Renal cortex interstitium (tissue), 11 donors: ENCODE data around the gene WASF3. TPM values are rescaled to one million over a fixed set of nuclear protein-coding genes. Genes with fewer than 3 reads are reported as not detected.
A peak's percentile ranks its signal among the peaks of the same experiment; 100 is the strongest.
"Not testable (repeated sequence)": the region's sequence is repeated elsewhere in the genome, so short reads cannot be mapped to it uniquely, and the experiment has no call there.

Experiments used
- DNase-seq, 11 donors: peaks; one replicate each; pipeline ENCODE4 v3.0.0-alpha.2; 2013; ENCODE audit warnings: low read depth in 9 of 11, low spot score in 4 of 11; ENCODE audit errors: extremely low read depth in 1 of 11
- polyA plus RNA-seq, 3 donors: library from polyadenylated mRNA; unstranded; fragments of 120-200 nt; gene quantifications; one replicate each; pipeline ENCODE4 v1.2.1, GENCODE V29; 2013; ENCODE audit not compliant: insufficient read length in 3 of 3

The WASF3 gene
- polyA plus RNA-seq, 3 donors: 54.9 to 59.8 (median 54.9) TPM

DNA sequence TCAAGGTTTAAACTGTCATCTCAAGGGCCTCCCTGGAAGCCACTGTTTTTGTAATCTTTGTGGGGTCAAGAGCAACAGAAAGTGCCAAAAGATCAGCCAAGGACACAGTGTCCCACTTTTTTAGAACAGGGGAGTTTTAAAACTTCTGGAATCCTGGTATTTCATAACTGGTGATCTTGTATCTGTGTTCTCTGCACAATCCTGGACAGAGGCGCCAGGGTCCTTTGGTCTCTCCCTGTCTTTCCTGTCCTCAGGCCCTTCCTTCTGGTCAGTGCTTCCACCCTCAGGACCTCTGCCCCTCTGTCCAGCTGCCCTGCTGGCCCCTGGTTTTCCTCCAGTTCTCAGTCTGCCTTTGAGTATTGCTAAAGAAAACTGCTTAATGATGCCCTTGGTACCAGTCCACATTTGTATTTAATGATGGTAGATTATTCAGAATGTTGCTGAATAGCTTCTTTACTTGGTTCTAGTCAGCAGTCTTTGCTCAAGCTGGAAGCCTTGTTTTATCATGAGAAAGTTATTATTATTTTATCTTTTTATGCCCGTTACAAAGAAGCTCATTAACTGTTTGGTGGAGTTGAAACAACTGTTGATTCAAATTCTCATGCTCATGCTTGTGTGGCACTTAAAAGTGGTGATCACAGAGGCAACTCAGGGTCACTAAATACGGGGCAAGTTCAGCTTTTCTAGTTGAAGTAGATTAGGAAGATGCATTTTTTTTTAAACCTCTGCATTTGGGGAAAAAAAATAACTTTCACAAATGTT is 47.5 kb downstream of the WASF3 start:
- no peak for DNase-seq

DNA sequence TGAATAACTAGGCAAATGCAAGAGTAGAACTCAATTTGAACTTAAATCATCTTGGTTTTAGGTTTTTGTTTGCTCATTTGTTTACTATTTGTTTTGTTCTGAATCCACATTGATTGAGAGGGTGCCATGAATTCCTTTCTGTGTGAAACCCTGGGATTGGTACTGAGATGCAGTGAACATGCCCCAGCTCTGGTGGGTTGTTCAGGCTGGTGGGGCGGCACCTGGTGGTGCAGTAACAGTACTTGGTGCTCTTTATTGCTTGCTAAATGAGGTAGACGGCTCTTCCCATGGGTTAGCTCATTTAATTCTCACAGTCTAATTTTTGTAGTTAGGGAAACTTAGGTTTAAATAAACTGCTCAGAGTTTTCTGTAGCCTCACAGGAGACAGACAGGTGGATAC is 48.4 kb downstream of the WASF3 start:
- DNase-seq: no peak

DNA sequence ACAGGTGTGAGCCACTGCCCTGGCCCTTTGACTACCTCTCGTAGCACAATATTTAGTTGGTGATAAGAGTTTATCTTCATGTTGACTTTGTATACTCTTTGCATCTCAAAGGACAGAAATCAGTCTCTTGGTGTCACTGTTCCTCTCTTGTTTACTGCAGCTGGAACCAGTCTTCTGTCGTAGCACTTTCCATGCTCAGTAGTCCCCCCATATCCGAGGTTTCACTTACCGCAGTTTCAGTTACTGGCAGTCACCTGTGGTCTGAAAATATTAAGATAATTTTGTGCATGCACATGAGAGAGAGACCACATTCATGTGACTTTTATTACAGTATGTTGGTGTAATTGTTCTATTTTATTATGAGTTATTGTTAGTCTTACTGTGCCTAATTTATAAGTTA is 49.1 kb downstream of the WASF3 start:
- no peak for DNase-seq

DNA sequence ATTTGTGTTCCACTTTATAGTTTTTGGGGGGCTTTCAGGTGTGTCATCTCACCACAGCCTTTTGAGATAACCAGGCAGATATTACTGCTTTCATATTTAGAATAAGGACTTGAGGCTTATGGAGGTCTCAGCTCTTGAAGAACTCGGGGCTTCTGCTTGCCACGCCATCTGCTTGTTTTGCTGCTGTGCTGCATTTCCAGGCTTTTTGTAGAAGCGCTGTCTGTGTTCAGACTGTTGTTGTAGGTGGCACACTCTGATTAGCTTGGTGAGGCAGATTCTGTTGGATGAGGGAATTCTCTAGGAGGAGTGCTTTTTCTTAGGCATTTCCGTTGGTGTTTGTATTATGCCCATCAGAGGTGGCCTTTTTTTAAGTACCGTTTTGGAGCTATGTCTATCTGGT is 57.2 kb downstream of the WASF3 start:
- DNase-seq: no peak

DNA sequence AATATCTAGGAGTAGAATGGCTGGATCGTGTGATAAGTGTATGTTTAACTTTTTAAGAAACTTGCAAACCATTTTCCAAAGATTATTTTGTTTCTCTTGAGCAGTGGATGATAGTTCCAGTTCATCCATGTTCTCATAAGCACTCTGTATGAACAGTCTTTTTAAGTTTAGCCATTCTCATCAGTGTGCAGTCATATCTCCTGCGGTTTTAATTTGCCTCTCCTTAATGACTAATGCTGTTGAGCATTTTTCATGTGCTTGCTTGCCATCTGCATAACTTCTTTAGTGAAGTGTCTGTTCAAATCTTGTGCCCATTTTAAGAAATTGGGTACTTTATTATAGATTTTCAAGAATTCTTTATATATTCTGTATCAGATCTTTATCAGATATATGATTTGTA is 58.6 kb downstream of the WASF3 start:
- no peak for DNase-seq

DNA sequence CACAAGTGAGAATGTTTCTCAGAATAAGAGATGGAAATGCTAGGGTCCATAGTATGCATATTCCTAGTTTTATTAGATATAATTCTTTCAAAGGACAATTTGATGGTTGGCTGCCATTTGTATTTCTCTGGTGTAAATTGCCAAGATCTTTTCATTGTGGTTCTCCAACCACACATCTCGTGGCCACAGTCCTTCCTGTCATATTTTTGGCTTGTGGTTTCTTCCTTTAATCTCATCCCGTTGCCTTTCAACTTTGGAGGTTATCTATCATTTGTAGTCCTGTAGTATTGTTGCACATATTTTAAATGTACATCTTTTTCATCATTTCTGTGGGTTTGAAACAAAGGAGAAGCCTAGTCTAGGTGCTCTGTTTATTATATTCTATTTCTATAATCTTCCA is 61.2 kb downstream of the WASF3 start:
- no peak for DNase-seq

DNA sequence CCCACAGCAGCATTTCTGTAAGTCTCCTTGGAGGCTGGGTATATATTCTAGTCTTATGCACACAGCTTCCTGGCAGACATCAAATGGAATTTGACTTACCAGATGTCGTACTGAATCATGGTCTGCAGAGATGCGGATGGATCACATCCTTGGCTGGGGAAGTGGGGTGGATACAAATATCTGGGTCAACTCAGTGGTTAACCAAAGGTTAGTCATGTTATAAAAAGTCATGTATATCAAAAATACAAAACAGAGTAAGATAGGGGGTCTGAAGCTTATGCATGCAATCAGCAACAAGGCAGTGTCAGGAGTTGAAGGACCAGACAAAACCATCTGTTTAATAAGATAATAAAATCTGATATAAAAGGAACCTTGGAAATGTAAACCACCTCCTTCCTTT is 61.9 kb downstream of the WASF3 start:
- DNase-seq: no peak

DNA sequence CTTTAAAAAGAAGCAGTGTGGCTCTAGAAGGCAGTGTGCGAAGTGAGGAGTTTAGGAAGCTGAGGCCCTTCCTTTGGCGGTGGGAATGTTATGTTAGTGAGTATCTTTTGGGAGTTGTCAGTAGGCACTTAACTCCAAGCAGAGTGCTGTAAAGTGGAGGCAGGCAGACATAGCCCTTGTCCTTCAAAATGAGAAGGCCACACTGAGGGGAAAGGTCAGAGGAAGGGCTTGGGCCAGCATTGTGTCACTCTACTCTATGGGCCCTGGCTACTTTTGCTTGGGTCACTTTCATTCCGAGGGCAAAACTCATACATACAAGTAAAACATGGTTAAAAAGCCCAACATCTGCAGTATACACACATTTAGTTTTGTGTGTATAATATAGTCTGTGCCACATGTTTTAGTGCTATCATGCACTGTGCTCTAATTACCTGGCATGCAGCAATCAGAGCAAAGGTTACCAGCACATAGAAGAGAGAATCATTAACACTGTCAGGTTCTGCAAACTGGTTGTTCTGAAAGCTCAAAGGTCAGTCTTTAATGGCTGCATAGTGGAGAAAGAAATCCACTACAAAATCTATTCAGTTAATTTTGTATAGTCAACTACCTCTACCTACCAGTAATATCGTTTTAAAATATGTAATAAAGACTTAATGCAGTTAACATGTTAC is 64.4 kb downstream of the WASF3 start:
- DNase-seq: no peak

DNA sequence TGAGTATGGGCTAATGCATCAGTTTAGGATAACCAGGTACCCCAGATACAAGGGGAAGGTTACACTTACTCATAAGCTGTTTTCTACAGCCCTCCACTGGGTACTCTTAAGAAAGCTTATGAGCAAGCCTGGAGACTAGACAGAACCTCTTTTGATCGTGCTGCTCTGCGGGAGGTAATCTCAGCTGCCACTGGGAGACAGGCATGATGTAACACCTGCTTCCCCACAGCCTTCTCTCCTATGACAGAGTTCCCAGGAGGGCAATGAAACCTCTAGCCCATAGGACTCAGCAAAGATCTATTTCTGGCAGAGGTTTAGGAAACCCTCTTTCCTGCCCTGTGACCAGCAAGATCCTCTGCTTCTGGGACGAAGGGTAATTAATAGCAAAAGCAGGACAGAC is 65.6 kb downstream of the WASF3 start:
- no peak for DNase-seq

DNA sequence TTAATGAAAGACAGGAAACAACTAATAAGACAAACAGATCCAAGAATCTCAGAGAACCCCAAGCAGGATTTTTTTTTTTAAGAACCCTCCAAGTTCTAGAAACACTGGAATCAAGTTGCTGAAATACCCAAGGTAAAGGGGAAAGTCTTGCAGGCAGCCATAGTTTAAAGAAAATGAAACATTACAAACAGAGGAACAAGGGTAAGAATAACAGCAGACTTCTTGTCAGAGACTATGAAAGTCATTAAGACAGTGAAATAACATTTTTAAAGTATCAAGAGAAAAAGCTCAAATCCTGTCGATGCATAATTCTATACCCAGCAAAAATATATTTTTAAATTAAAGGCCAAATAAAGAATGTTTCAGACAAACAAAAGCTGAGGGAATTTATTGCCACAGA is 67.1 kb downstream of the WASF3 start:
- no peak for DNase-seq

DNA sequence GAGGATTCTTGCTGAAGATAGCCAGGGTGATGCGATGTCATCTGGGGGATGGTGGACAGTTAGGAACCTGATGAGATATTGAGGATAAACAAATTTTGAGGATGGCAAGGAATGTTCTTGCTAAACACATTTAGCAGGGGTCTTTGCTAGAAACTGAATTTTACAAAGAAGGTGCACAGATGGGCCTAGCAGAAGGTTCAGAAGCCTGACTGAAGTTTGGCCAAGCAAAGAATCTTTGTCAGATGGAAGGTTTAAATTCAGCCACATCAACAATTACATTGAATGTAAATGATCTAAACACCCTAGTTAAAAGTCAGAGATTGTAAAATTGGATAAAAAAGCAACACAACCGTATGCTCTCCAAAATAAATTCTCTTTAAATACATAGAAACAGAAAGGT is 68.8 kb downstream of the WASF3 start:
- no peak for DNase-seq

DNA sequence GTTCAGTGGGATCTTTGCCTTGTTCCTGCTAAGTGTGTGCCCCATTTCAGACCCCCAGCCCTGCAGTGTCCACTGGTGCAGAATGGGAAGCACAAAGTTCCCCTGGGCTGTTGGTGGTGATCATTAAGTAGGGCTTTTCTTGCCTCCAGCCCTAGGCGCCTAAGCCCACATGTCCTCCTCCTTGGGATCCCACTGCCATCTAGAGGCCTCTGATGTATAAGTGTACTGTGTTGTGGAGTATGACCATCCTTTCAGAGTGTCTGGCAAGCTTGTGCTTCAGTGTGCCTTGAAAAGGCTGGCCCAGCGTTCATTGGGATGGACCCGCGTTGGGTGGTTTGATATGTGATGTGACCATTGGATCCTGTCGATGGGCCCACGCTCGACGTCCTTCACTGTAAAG is 71.2 kb downstream of the WASF3 start:
- DNase-seq: no peak

DNA sequence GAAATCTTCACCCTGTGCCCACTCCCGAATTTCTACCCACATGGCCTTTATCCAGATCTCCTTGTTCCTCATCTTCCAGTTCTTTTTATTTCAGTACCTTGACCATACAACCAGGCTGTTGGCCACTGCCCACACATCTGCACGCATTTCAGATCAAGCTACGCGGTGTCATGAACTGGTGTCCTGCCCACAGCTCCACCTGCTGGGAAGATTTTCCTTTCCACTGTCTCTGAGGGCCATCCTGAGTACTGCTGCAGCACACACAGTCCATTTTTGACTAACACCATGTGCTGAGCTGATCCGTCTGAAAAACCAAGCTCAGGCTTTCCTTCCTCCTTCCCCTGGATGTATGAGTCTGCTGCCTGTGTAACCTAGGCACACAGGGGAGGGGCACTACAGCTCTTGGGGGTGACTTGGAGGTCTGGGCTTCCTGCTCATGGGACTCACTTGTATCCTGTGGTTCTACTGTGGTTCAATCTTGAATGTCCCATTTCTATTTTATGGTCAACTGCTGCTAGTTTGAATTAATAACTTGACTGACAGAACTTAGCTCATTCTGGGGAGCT is 71.9 kb downstream of the WASF3 start:
- no peak for DNase-seq

DNA sequence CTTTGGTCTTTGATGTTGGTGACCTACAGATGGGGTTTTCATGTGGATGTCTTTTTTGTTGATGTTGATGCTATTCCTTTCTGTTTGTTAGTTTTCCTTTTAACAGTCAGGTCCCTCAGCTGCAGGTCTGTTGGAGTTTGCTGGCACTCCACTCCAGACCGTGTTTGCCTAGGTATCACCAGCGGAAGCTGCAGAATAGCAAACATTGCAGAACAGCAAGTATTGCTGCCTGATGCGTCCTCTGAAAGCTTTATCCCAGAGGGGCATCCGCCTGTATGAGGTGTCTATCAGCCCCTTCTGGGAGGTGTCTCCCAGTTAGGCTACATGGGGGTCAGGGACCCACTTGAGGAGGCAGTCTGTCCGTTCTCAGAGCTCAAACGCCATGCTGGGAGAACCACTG is 78.2 kb downstream of the WASF3 start:
- DNase-seq: not testable (repeated sequence)

DNA sequence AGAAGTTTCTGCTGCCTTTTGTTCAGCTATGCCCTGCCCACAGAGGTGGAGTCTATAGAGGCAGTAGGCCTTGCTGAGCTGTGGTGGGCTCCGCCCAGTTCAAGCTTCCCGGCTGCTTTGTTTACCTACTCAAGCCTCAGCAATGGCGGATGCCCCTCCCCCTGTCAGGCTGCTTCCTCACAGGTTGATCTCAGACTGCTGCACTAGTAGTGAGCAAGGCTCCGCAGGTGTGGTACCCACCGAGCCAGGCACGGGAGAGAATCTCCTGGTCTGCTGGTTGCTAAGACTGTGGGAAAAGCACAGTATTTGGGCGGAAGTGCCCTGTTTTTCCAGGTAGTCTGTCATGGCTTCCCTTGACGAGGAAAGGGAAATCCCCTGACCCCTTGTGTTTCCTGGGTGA is 78.6 kb downstream of the WASF3 start:
- not testable (repeated sequence) for DNase-seq

DNA sequence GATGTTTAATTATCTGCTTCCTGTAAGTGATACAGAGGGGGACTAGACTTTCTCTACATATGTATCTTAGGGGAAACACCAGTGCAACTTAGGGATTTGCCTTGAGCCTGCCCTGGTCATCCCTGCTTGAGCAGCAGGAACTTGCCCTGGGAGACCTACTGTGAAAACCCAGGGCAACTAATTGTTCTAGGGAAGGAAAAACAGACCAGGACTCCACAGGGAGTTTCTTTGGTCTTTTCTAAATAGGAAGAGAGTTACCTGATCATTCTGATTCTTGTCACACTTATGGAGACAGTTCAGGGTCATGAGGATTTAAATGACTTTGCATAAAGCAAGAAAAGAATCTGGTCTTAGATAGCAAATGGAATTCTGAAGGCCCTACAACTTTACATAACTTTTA is 89.1 kb downstream of the WASF3 start:
- no peak for DNase-seq

DNA sequence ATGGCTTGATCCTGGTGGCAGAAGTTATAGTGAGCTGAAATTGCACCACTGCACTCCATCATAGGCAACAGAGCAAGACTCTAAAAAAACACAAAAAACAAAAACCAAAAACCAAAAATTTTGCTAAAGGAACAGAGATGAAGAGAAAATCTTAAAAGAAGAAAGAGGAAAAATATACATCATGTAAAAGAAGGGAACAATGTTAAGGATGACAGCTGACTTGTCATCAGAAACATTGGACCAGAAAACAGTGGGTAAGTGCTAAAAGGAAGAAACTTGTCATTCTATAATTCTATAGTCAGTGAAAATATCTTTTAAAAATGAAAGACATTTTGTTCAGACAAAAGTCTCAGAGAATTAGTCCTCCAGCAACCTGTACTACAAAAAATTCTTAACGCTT is 93.8 kb downstream of the WASF3 start:
- no peak for DNase-seq

DNA sequence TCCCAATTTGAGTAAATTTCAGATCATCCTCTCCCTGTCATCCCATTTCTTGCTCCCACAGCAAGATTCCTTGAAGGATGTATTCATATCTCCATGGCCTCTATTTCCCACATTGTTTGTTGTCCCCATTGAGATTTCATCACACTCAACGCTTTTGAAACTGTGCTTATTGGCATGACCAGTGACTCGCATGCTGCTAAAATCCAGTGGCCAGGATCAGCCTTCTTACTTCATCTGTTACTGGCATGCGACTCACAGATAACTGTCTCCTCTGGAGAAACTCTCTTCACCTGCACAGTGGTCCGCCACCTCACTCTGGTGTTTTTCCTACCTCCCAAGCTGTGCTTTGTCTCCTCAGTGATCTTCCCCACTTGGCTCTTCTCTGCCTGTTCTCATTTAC is 95.8 kb downstream of the WASF3 start:
- no peak for DNase-seq

DNA sequence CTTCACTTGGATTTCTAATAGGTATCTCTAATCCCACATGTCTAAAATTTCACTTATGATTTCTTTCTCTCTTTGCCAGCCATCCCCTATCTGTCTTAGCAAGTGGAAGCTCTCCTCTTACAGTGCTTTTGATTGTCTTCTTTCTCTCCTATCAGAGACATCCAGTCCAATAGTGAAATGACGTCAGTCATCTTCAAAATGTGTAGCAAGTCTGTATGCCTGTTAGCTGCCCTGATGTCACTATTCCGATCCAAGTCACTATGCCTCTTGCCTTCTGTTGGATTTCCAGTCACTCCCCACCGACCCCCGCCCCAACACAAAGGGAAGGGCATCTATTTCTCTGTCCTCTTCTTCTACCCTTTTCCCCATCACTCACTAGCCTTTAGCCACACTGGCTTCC is 96.4 kb downstream of the WASF3 start:
- no peak for DNase-seq

DNA sequence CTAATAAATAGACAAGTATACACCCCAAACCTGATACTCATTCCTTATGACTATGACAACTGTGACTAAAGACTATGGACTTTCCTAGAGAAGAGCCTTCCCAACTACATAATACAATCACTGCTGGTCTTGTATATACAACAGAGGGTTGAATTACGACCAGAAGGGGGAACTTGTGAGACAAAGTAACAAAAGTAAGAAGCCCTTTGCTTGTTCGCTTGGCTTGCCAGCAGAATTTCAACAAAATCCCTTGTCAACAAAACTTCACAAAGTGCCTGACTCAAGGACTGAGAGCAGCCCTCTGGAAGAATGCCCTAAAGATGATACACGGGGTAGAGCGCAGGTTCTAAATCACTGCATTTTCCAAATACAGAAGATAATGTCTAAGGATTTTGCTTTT is 99.4 kb downstream of the WASF3 start:
- DNase-seq: peak in 3 of 11 donors; percentile 33 to 51 (median 46)
